LHCN-M2 (cell line): ENCODE results near the gene HSPA12B. TPM values are rescaled to one million over a fixed set of nuclear protein-coding genes. Genes with fewer than 3 reads are reported as not detected.

Experiments
- DNase-seq: peaks from one replicate; pipeline ENCODE4 v3.0.0-alpha.2; 2012; ENCODE audit warnings: low read depth
- total RNA-seq: library from RNA; depleted of rRNA; stranded (reverse); fragments of >200 nt; gene quantifications from 2 replicates; pipeline ENCODE4 v1.2.3, GENCODE V29; 2014

Gene HSPA12B
- total RNA-seq, 1 experiment from 2014 or later = not detected

- DNase-seq = no peak
These were observed 15.0 kb downstream of the HSPA12B start for GRCh38 chr20:3747471-3747870.

GRCh38 chr20:3748073-3748472 is 15.6 kb downstream of the HSPA12B start:
- DNase-seq = no peak

- DNase-seq = no peak
These were observed 16.7 kb downstream of the HSPA12B start for GRCh38 chr20:3749087-3749688.

GRCh38 chr20:3749689-3750531 is 17.4 kb downstream of the HSPA12B start:
- DNase-seq = peak; percentile 59

GRCh38 chr20:3751305-3751674 is 18.8 kb downstream of the HSPA12B start:
- no peak for DNase-seq

GRCh38 chr20:3751675-3752385 is 19.3 kb downstream of the HSPA12B start:
- no peak for DNase-seq

- no peak for DNase-seq
These were observed 19.9 kb downstream of the HSPA12B start for GRCh38 chr20:3752386-3752759.

GRCh38 chr20:3753098-3753497 is 20.6 kb downstream of the HSPA12B start:
- DNase-seq = peak; percentile 58

- DNase-seq = no peak
These were observed 21.2 kb downstream of the HSPA12B start for GRCh38 chr20:3753501-3754275.

- no peak for DNase-seq
These were observed 21.8 kb downstream of the HSPA12B start for GRCh38 chr20:3754276-3754630.

GRCh38 chr20:3755269-3755668 is 22.8 kb downstream of the HSPA12B start:
- DNase-seq = no peak

GRCh38 chr20:3755814-3756480 is 23.5 kb downstream of the HSPA12B start:
- no peak for DNase-seq

- DNase-seq = no peak
These were observed 24.8 kb downstream of the HSPA12B start for GRCh38 chr20:3757268-3757667.

GRCh38 chr20:3758566-3758965 is 26.1 kb downstream of the HSPA12B start:
- DNase-seq = no peak

- DNase-seq = no peak
These were observed 26.9 kb downstream of the HSPA12B start for GRCh38 chr20:3759316-3759823.

GRCh38 chr20:3759884-3760283 is 27.4 kb downstream of the HSPA12B start:
- DNase-seq = no peak

- no peak for DNase-seq
These were observed 28.3 kb downstream of the HSPA12B start for GRCh38 chr20:3760655-3761348.

GRCh38 chr20:3763671-3764601 is 31.5 kb downstream of the HSPA12B start:
- DNase-seq = no peak

- no peak for DNase-seq
These were observed 32.2 kb downstream of the HSPA12B start for GRCh38 chr20:3764659-3765058.
